Brain microvascular endothelial cell (primary cell): ENCODE results near the gene AIPL1.

Experiments used
- DNase-seq: peaks from one replicate; pipeline ENCODE4 v3.0.0-alpha.2; 2020
- H3K27ac ChIP-seq: fragments of 250-450 bp; sonication (Bioruptor Pico); 2 replicates; pipeline ENCODE4 v1.5.1; 2020; ENCODE audit warnings: mild to moderate bottlenecking, moderate library complexity
- H3K27me3 ChIP-seq: fragments of 250-450 bp; sonication (Bioruptor Pico); replicated peaks from 2 replicates; pipeline ENCODE4 v1.5.1; 2020; ENCODE audit warnings: mild to moderate bottlenecking
- H3K36me3 ChIP-seq: fragments of 250-450 bp; sonication (Bioruptor Pico); replicated peaks from 2 replicates; pipeline ENCODE4 v1.5.1; 2020; ENCODE audit warnings: mild to moderate bottlenecking
- H3K4me3 ChIP-seq: 2 replicates; pipeline ENCODE4 v1.5.1; 2011; ENCODE audit warnings: low read depth, mild to moderate bottlenecking, control low read depth, low read length, moderate library complexity
- CTCF ChIP-seq: IDR thresholded peaks from 2 replicates; pipeline ENCODE4 v1.5.1; 2011; ENCODE audit warnings: low read depth, mild to moderate bottlenecking, moderate library complexity, low read length, control low read depth, inconsistent platforms; ENCODE audit errors: missing control alignments
- in situ Hi-C: cut with HindIII; loops from 2 replicates; pipeline ENCODE4 v1.10.0; 2017; ENCODE audit warnings: low sequenced_read_pairs, low pct_ligation_motif_present

Gene AIPL1

GRCh38 chr17:6393351-6393952, 41.5 kb downstream of the AIPL1 start:
- Histone ChIP-seq H3K36me3 (no peaks in the 10 kb centered on the region), H3K27ac (no peak overlapping the region), H3K27me3 (no peaks in the 10 kb centered on the region), H3K4me3 (no peak overlapping the region)
- TF ChIP-seq CTCF: no peak
- DNase-seq: no peak
- in situ Hi-C loops: no loop called here

- no peak overlapping the region for H3K4me3 ChIP-seq
- no peak for DNase-seq
- no peak for TF ChIP-seq CTCF
Observed at GRCh38 chr17:6392609-6393350, 42.1 kb downstream of the AIPL1 start.

GRCh38 chr17:6388416-6388815, 46.5 kb downstream of the AIPL1 start:
- no peak overlapping the region for H3K27ac ChIP-seq
- no peak overlapping the region for H3K4me3 ChIP-seq
- H3K36me3 ChIP-seq: no peaks in the 10 kb centered on the region
- DNase-seq: no peak
- H3K27me3 ChIP-seq: no peaks in the 10 kb centered on the region
- in situ Hi-C loops: no loop called here
- no peak for TF ChIP-seq CTCF

More at GRCh38 chr17:6392609-6393350, 42.1 kb downstream of the AIPL1 start:
- Histone ChIP-seq H3K27ac (no peak overlapping the region), H3K27me3 (no peaks in the 10 kb centered on the region), H3K36me3 (no peaks in the 10 kb centered on the region)
- in situ Hi-C loops: no loop called here

GRCh38 chr17:6387858-6388257, 47.1 kb downstream of the AIPL1 start:
- Histone ChIP-seq H3K4me3 (no peak overlapping the region), H3K36me3 (no peaks in the 10 kb centered on the region), H3K27ac (no peak overlapping the region), H3K27me3 (no peaks in the 10 kb centered on the region)
- no peak for DNase-seq
- TF ChIP-seq CTCF: no peak
- in situ Hi-C loops: no loop called here

- TF ChIP-seq CTCF: no peak
- no peak for DNase-seq
- Histone ChIP-seq H3K4me3 (no peak overlapping the region), H3K36me3 (no peaks in the 10 kb centered on the region), H3K27ac (no peak overlapping the region), H3K27me3 (no peaks in the 10 kb centered on the region)
- in situ Hi-C loops: no loop called here
Observed at GRCh38 chr17:6387442-6387841, 47.5 kb downstream of the AIPL1 start.
